Spleen (tissue), 7 donors: ENCODE measurements around the gene TBCE.

Source experiments
- POLR2A ChIP-seq, 3 donors: fragments of 450-650 bp; IDR thresholded peaks; one replicate each; pipeline ENCODE4 v1.5.1; 2017; ENCODE audit warnings: antibody characterized with exemption in 3 of 3, mild to moderate bottlenecking in 1 of 3
- POLR2AphosphoS5 ChIP-seq, 3 donors: sonication (generic); formaldehyde crosslinking; IDR thresholded peaks; one replicate each; pipeline ENCODE4 v1.5.1; 2017; ENCODE audit warnings: antibody characterized with exemption in 3 of 3
- TF ChIP-seq, protein P1 (sequence below), 11 experiments: fragments of 200-600 bp in 7 of 11; fragments of 450-650 bp in 4 of 11; sonication (generic) in 4 of 11; IDR thresholded peaks in 8 of 11; conservative IDR thresholded peaks in 3 of 11; 1 replicate in 7 of 11; 2 replicates in 4 of 11; pipeline versions ENCODE4 v1.4.0 to v1.8.0; 2016 to 2021; ENCODE audit warnings: antibody characterized with exemption in 11 of 11, inconsistent platforms in 4 of 11, mild to moderate bottlenecking in 1 of 11
- donor health status: DM: no; HTN: no; CAD: no; lungs with moderate emphysema.
- donor health status: DM: no; HTN: no; CAD: no.
- donor health status: DM: no; HTN: no; CAD: no.

DNA sequence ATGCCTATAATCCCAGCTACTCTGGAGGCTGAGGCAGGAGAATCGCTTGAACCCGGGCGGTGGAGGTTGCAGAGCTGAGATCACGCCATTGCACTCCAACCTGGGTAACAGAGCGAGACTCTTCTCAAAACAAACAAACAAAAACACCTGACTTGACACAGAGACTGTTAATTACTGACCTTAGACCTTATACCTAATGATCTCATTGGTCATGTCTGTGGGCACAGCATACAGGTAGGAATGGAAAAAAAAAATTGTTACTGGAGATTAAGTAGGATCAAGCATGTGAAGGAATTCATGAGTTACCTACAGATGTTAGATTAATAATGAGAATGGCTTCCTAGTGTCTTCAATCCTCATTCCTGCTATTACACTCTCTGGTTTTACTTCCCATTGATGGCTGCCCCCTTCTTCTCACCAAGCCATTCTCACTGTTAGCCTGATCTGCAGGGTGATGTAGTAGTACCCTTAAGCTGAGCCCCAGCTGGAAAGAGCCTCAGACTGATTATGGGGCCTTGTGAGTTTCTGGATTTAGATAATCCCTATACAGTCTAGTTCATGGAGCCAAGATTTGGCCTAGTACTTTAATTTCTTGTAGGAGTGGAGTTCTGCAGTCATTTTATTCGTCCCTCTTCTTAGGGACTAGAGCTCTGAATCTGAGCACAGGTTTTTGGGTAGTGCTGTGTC lies 8.8 kb downstream of the TBCE start:
- TF ChIP-seq, protein P1, sequence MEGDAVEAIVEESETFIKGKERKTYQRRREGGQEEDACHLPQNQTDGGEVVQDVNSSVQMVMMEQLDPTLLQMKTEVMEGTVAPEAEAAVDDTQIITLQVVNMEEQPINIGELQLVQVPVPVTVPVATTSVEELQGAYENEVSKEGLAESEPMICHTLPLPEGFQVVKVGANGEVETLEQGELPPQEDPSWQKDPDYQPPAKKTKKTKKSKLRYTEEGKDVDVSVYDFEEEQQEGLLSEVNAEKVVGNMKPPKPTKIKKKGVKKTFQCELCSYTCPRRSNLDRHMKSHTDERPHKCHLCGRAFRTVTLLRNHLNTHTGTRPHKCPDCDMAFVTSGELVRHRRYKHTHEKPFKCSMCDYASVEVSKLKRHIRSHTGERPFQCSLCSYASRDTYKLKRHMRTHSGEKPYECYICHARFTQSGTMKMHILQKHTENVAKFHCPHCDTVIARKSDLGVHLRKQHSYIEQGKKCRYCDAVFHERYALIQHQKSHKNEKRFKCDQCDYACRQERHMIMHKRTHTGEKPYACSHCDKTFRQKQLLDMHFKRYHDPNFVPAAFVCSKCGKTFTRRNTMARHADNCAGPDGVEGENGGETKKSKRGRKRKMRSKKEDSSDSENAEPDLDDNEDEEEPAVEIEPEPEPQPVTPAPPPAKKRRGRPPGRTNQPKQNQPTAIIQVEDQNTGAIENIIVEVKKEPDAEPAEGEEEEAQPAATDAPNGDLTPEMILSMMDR (IDR thresholded peaks at IDR 0.05 in 8 of 11, conservative IDR thresholded peaks at IDR 0.05 in 3 of 11), result no peak
- no peak for TF ChIP-seq POLR2A (IDR thresholded peaks at IDR 0.05)
- TF ChIP-seq POLR2AphosphoS5 (IDR thresholded peaks at IDR 0.05), result no peak
